Type B pancreatic cell (in vitro differentiated cells): ENCODE data around the gene ZNF648. TPM values are rescaled to one million over a fixed set of nuclear protein-coding genes. Genes with fewer than 3 reads are reported as not detected.

ENCODE experiments used
- DNase-seq: peaks from one replicate; pipeline ENCODE4 v3.0.0; 2021; ENCODE audit warnings: mixed read lengths; ENCODE audit not compliant: unreplicated experiment; ENCODE audit errors: extremely low spot score
- H3K27ac Mint-ChIP-seq: 2 replicates; pipeline ENCODE4 v1.8.0; 2021; ENCODE audit warnings: mild to moderate bottlenecking, mixed read lengths
- H3K27me3 Mint-ChIP-seq: 2 replicates; pipeline ENCODE4 v1.8.0; 2021; ENCODE audit warnings: mixed read lengths
- H3K36me3 Mint-ChIP-seq: 2 replicates; pipeline ENCODE4 v1.8.0; 2021; ENCODE audit warnings: mixed read lengths
- H3K4me1 Mint-ChIP-seq: one replicate; pipeline ENCODE4 v1.8.0; 2021; ENCODE audit warnings: mixed read lengths; ENCODE audit not compliant: unreplicated experiment
- H3K4me3 Mint-ChIP-seq: 2 replicates; pipeline ENCODE4 v1.8.0; 2021; ENCODE audit warnings: mild to moderate bottlenecking, mixed read lengths
- H3K9me3 Mint-ChIP-seq: 2 replicates; pipeline ENCODE4 v1.8.0; 2021; ENCODE audit warnings: mixed read lengths
- CTCF ChIP-seq: fragments of 200-600 bp; sonication (generic); conservative IDR thresholded peaks from 2 replicates; pipeline ENCODE4 v1.5.0; 2021; ENCODE audit warnings: antibody characterized with exemption, mild to moderate bottlenecking
- total RNA-seq: library from RNA; stranded (reverse); gene quantifications from 2 replicates; pipeline ENCODE4 v1.2.1, GENCODE V29; 2021; ENCODE audit warnings: low replicate concordance

Gene ZNF648
- total RNA-seq, 1 donor from 2014 or later, result 0.34 TPM

GRCh38 chr1:182069028-182069466 lies 7.5 kb upstream of the ZNF648 start:
- DNase-seq, result peak; percentile 80
- Mint-ChIP-seq H3K4me1 (peaks cover 6% of the 10 kb centered on the region), H3K4me3 (no peak overlapping the region), H3K27ac (no peak overlapping the region), H3K9me3 (no peaks in the 10 kb centered on the region), H3K27me3 (peaks cover 15% of the 10 kb centered on the region), H3K36me3 (no peaks in the 10 kb centered on the region)
- peak; percentile 82 for TF ChIP-seq CTCF

GRCh38 chr1:182066934-182067333 lies 5.4 kb upstream of the ZNF648 start:
- no peak overlapping the region for H3K4me3 Mint-ChIP-seq
- no peak overlapping the region for H3K27ac Mint-ChIP-seq
- no peaks in the 10 kb centered on the region for H3K36me3 Mint-ChIP-seq
- H3K27me3 Mint-ChIP-seq, result peaks cover 15% of the 10 kb centered on the region
- no peak for DNase-seq
- H3K9me3 Mint-ChIP-seq, result no peaks in the 10 kb centered on the region
- peaks cover 6% of the 10 kb centered on the region for H3K4me1 Mint-ChIP-seq
- no peak for TF ChIP-seq CTCF

- no peak overlapping the region for H3K4me3 Mint-ChIP-seq
- no peak for TF ChIP-seq CTCF
These were observed 3.8 kb upstream of the ZNF648 start for GRCh38 chr1:182065126-182065845.

GRCh38 chr1:182064611-182065010 lies 3.1 kb upstream of the ZNF648 start:
- H3K9me3 Mint-ChIP-seq, result no peaks in the 10 kb centered on the region
- H3K27me3 Mint-ChIP-seq, result peaks cover 16% of the 10 kb centered on the region
- H3K36me3 Mint-ChIP-seq, result no peaks in the 10 kb centered on the region
- no peak overlapping the region for H3K27ac Mint-ChIP-seq
- TF ChIP-seq CTCF, result no peak
- no peak overlapping the region for H3K4me3 Mint-ChIP-seq
- DNase-seq, result no peak
- H3K4me1 Mint-ChIP-seq, result peaks cover 18% of the 10 kb centered on the region

More at GRCh38 chr1:182065126-182065845, 3.8 kb upstream of the ZNF648 start:
- peaks cover 16% of the 10 kb centered on the region for H3K27me3 Mint-ChIP-seq
- no peak for DNase-seq
- no peaks in the 10 kb centered on the region for H3K36me3 Mint-ChIP-seq
- H3K4me1 Mint-ChIP-seq, result peaks cover 18% of the 10 kb centered on the region
- H3K27ac Mint-ChIP-seq, result no peak overlapping the region
- H3K9me3 Mint-ChIP-seq, result no peaks in the 10 kb centered on the region

GRCh38 chr1:182062223-182062622 lies 711 bp upstream of the ZNF648 start:
- DNase-seq, result no peak
- Mint-ChIP-seq H3K27ac (no peak overlapping the region), H3K9me3 (no peaks in the 10 kb centered on the region), H3K27me3 (peaks cover 7% of the 10 kb centered on the region), H3K4me3 (no peak overlapping the region), H3K36me3 (peaks cover 4% of the 10 kb centered on the region), H3K4me1 (peaks cover 12% of the 10 kb centered on the region)
- TF ChIP-seq CTCF, result no peak
